ENCODE results near the gene ALKBH7. TPM values are rescaled to one million over a fixed set of nuclear protein-coding genes. Genes with fewer than 3 reads are reported as not detected.

The ALKBH7 gene
- total RNA-seq, 6 experiments from 2014 or later, result 40.8 to 60.7 (median 47.9) TPM

DNA sequence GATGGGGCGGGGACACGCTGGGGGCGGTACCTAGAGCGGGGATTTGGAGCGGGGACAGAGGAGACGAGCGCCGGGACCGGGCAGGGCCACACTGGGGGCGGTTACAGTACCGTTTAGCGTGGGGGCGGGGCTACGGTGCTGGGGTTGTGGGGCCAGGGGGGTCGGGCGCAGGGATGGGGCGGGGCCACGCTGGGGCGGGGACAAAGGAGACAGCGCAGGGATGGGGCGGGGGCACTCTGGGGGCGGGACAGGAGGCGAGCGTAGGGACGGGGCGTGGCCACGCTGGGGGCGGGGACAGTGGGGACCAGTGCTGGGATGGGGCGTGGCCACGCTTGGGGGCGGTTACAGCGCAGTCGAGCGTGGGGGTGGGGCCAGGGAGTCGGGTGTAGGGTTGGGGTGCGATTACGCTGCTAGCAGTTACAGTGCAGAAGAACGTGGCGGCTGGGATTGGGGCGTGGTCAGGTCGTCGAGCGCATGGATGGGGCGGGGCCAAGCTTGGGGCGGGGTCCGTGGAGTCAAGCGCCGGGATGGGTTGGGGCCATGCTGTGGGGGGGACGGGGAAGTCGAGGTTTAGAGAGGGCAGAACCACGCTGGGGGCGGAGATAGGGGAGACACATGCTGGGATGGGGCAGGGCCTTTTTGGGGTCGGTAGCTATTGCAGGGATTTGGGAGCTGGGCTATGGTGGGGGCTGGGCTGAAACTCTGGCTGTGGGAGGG is 660 bp downstream of the ALKBH7 start:
- H3K27me3 Mint-ChIP-seq (ENCODE audit: insufficient read depth), result peaks cover 2% of the 10 kb centered on the region; the same call in 1 of the 2 replicates

DNA sequence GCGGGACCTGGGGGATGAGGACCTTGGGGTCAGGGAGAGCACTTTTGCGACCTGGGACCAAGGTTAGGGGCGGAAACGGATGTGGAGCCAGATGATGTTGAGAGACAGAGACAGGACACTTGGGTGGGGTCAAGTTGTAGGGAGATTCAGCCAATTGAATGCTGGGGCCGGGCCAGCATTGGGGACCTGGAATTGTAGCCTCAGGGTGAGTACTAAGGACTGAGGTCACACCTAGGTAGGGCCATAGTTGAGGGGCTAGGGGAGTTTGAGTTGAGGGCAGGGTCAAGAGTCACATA is 1.2 kb downstream of the ALKBH7 start:
- no peak for DNase-seq
- peaks cover 8% of the 10 kb centered on the region; the same call in 1 of the 2 replicates for H3K36me3 Mint-ChIP-seq (ENCODE audit: low read depth)
- peaks cover 2% of the 10 kb centered on the region; the same call in 1 of the 2 replicates for H3K27me3 Mint-ChIP-seq (ENCODE audit: insufficient read depth)
- H3K4me1 Mint-ChIP-seq (ENCODE audit: low read depth), result peaks cover 19% of the 10 kb centered on the region
- H3K27ac Mint-ChIP-seq, result peak overlapping the region; percentile 86
- no peaks in the 10 kb centered on the region for H3K9me3 Mint-ChIP-seq
- TF ChIP-seq, protein P1, sequence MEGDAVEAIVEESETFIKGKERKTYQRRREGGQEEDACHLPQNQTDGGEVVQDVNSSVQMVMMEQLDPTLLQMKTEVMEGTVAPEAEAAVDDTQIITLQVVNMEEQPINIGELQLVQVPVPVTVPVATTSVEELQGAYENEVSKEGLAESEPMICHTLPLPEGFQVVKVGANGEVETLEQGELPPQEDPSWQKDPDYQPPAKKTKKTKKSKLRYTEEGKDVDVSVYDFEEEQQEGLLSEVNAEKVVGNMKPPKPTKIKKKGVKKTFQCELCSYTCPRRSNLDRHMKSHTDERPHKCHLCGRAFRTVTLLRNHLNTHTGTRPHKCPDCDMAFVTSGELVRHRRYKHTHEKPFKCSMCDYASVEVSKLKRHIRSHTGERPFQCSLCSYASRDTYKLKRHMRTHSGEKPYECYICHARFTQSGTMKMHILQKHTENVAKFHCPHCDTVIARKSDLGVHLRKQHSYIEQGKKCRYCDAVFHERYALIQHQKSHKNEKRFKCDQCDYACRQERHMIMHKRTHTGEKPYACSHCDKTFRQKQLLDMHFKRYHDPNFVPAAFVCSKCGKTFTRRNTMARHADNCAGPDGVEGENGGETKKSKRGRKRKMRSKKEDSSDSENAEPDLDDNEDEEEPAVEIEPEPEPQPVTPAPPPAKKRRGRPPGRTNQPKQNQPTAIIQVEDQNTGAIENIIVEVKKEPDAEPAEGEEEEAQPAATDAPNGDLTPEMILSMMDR (IDR thresholded peaks at IDR 0.05), result no peak
- H3K4me3 Mint-ChIP-seq, result peak overlapping the region; percentile 86

More for the DNA sequence above, 660 bp downstream of the ALKBH7 start:
- DNase-seq, result peak; percentile 97
- Mint-ChIP-seq H3K4me1 (ENCODE audit: low read depth) (peaks cover 15% of the 10 kb centered on the region), H3K36me3 (ENCODE audit: low read depth) (peaks cover 8% of the 10 kb centered on the region; the same call in 1 of the 2 replicates), H3K9me3 (no peaks in the 10 kb centered on the region), H3K27ac (peak overlapping the region; percentile 93), H3K4me3 (peak overlapping the region; percentile 89)
- TF ChIP-seq, protein P1 (IDR thresholded peaks at IDR 0.05), result no peak

DNA sequence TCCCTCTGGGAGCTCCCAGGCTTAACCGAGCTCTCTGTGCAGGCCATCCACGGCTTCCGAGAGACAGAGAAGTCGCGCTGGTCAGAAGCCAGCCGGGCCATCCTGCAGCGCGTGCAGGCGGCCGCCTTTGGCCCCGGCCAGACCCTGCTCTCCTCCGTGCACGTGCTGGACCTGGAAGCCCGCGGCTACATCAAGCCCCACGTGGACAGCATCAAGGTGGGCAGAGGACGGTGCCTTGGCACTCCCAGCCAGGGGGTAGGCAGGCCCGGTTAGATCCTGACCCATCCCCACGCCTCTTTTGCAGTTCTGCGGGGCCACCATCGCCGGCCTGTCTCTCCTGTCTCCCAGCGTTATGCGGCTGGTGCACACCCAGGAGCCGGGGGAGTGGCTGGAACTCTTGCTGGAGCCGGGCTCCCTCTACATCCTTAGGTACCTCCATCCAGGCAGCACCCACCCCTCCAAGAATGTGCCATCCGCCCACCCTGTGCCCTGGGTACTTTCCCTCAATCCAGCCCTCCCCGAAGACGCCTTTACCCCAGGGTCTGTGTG is 1.6 kb downstream of the ALKBH7 start:
- peak overlapping the region; percentile 11; the same call in 1 of the 2 replicates for H3K27ac Mint-ChIP-seq
- H3K4me1 Mint-ChIP-seq (ENCODE audit: low read depth), result peaks cover 19% of the 10 kb centered on the region
- no peak overlapping the region; the same call in 1 of the 2 replicates for H3K4me3 Mint-ChIP-seq
- H3K9me3 Mint-ChIP-seq, result no peaks in the 10 kb centered on the region
- DNase-seq, result no peak
- H3K36me3 Mint-ChIP-seq (ENCODE audit: low read depth), result peaks cover 7% of the 10 kb centered on the region; the same call in 1 of the 2 replicates
- peaks cover 2% of the 10 kb centered on the region; the same call in 1 of the 2 replicates for H3K27me3 Mint-ChIP-seq (ENCODE audit: insufficient read depth)
- TF ChIP-seq, protein P1 (IDR thresholded peaks at IDR 0.05), result no peak

DNA sequence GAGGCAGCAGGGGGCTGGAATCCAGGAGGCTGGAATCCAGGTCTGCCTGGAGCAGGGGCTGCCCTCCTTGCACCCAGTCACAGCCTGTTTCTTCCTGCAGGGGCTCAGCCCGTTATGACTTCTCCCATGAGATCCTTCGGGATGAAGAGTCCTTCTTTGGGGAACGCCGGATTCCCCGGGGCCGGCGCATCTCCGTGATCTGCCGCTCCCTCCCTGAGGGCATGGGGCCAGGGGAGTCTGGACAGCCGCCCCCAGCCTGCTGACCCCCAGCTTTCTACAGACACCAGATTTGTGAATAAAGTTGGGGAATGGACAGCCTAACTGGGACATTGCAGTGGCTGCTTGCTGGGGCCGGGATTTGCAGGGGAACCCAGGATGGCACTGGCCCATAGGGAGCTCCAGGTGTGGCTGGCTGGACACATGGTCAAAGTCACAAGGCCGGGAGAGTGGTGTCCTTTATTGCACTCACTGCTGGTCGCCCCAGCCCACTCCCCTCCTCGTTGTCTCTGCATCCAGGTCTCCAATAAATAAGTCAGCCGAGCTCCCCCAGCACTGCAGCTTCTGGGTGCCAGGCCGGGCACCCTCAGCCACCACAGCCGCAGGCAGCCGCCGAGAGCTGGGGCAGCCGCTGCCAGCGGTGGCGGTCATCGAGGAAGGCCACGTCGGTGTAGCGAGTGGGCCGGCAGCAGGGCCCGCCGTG is 2.3 kb downstream of the ALKBH7 start:
- Mint-ChIP-seq H3K4me3 (no peak overlapping the region), H3K36me3 (ENCODE audit: low read depth) (peaks cover 4% of the 10 kb centered on the region), H3K4me1 (ENCODE audit: low read depth) (peaks cover 19% of the 10 kb centered on the region), H3K9me3 (no peaks in the 10 kb centered on the region), H3K27ac (peak overlapping the region; percentile 11; the same call in 1 of the 2 replicates), H3K27me3 (ENCODE audit: insufficient read depth) (no peaks in the 10 kb centered on the region; the same call in 1 of the 2 replicates)
- DNase-seq, result no peak
- TF ChIP-seq, protein P1 (IDR thresholded peaks at IDR 0.05), result no peak

DNA sequence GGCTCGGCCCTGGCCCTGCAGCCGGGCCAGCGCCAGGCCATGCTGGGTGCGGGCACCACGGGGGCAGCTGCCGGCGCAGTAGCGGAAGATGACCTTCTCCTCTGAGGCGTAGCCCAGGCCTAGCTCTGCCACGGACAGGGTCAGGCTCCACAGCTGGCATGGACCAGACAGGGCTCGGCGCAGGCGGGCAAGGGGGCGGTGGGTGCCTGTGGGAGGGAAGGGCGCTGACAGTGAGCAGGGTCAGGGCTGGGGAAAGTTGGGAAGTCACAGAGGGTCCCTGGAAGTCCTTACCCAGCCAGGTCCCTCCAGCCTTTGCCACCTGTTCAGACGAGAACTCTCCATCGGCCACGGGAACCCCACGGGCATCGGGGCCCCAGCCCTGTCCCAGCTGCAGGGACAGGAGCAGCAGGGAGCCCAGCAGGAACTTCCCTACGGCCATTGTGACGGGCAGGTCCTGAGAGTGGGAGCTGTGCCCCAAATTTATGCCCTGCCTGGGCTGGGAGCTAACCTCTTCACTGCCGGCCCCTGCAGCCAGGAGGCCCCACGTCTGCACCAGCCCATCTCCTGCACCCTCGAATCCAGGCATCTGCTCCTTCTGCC is 2.9 kb downstream of the ALKBH7 start, which contains the start of gene PSPN:
Gene PSPN (minus strand): TSS at position 523 of the 600 bp plus-strand sequence. CDS start 84 bp downstream, at position 439.
- TF ChIP-seq, protein P1 (IDR thresholded peaks at IDR 0.05), result 0 out of 2 replicates have a peak, but pooled peaks have one; percentile 8
- no peak for DNase-seq
- H3K4me3 Mint-ChIP-seq, result no peak within 1 kb of the TSS
- peaks cover 19% of the 10 kb centered on the region for H3K4me1 Mint-ChIP-seq (ENCODE audit: low read depth)
- peaks cover 8% of the 10 kb centered on the region for H3K36me3 Mint-ChIP-seq (ENCODE audit: low read depth)
- H3K27me3 Mint-ChIP-seq (ENCODE audit: insufficient read depth), result no peaks in the 10 kb centered on the region; the same call in 1 of the 2 replicates
- H3K27ac Mint-ChIP-seq, result no peak within 1 kb of the TSS
- H3K9me3 Mint-ChIP-seq, result no peaks in the 10 kb centered on the region

All from HFFc6 (cell line).